ENCODE results near the gene RFX4.

GRCh38 chr12:106652510-106653015, 69.8 kb downstream of the RFX4 start:
- TF ChIP-seq, protein P1, sequence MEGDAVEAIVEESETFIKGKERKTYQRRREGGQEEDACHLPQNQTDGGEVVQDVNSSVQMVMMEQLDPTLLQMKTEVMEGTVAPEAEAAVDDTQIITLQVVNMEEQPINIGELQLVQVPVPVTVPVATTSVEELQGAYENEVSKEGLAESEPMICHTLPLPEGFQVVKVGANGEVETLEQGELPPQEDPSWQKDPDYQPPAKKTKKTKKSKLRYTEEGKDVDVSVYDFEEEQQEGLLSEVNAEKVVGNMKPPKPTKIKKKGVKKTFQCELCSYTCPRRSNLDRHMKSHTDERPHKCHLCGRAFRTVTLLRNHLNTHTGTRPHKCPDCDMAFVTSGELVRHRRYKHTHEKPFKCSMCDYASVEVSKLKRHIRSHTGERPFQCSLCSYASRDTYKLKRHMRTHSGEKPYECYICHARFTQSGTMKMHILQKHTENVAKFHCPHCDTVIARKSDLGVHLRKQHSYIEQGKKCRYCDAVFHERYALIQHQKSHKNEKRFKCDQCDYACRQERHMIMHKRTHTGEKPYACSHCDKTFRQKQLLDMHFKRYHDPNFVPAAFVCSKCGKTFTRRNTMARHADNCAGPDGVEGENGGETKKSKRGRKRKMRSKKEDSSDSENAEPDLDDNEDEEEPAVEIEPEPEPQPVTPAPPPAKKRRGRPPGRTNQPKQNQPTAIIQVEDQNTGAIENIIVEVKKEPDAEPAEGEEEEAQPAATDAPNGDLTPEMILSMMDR (IDR thresholded peaks at IDR 0.05): no peak
- TF ChIP-seq EZH2 (IDR thresholded peaks at IDR 0.05): no peak
- no peak for TF ChIP-seq EZH2phosphoT487 (IDR thresholded peaks at IDR 0.05)

Measured in neural progenitor cell (in vitro differentiated cells).